GM12878 (cell line): ENCODE measurements around the gene SLC41A1. TPM values are rescaled to one million over a fixed set of nuclear protein-coding genes. Genes with fewer than 3 reads are reported as not detected.

Experiments
- ATAC-seq: fragments of 200-7000 bp; cut with Tn5 transposase; 3 replicates; pipeline ENCODE4 v1.9.1; 2020; ENCODE audit warnings: mild to moderate bottlenecking, moderate library complexity
- Bru-seq: library from RNA; stranded (reverse); fragments of 400-500 nt; gene quantifications from one replicate; lab custom pipeline; 2021; lab: Mats Ljungman, UMichigan
- BruChase-seq, 2 experiments: library from RNA; stranded (reverse); fragments of 400-500 nt; gene quantifications; one replicate each; lab custom pipeline; 2021; lab: Mats Ljungman, UMichigan
- BruUV-seq: library from RNA; stranded (reverse); fragments of 400-500 nt; replicated peaks from 2 replicates; lab custom pipeline; 2021; lab: Mats Ljungman, UMichigan
- CTCF ChIA-PET: fragments of 300-600 bp; sonication (Branson Sonifier 250); formaldehyde crosslinking; extraction: SDS; loops from one replicate; lab custom pipeline; 2021; ENCODE audit warnings: inconsistent platforms; lab: Yijun Ruan, JAX
- POLR2A ChIA-PET: fragments of 350-600 bp; formaldehyde crosslinking; extraction: SDS; loops from one replicate; lab custom pipeline; 2021; ENCODE audit warnings: inconsistent platforms; lab: Charles Lee
- RAD21 ChIA-PET: fragments of 300-600 bp; sonication (Branson Sonifier 250); formaldehyde crosslinking; loops from one replicate; lab custom pipeline; 2023; ENCODE audit warnings: antibody characterized with exemption; ENCODE audit not compliant: unreplicated experiment; lab: Charles Lee
- SMC1A ChIA-PET: fragments of 300-600 bp; sonication (Branson Sonifier 250); formaldehyde crosslinking; loops from one replicate; lab custom pipeline; 2023; ENCODE audit not compliant: unreplicated experiment, uncharacterized antibody; lab: Charles Lee
- DNase-seq: peaks from one replicate; pipeline ENCODE4 v3.0.0-alpha.2; 2011; ENCODE audit warnings: low read depth, low spot score
- FAIRE-seq: peaks from 3 replicates; lab custom pipeline; 2011; peaks lifted over from hg19 to GRCh38; lab: Jason Lieb, UNC
- H2AFZ ChIP-seq: 2 replicates; pipeline ENCODE4 v1.6.0; 2011; ENCODE audit warnings: low read depth, low read length, control low read depth; ENCODE audit not compliant: control insufficient read depth
- H3K27ac ChIP-seq: 2 replicates; pipeline ENCODE4 v1.5.1; 2011; ENCODE audit warnings: control low read depth; ENCODE audit not compliant: control insufficient read depth, insufficient read depth
- H3K27me3 ChIP-seq, 2 experiments: replicated peaks in 1 of 2; 2 replicates each; pipeline versions ENCODE4 v1.6.0 to v1.6.1; 2011; ENCODE audit warnings: low read length in 1 of 2; ENCODE audit not compliant: control insufficient read depth in 2 of 2, insufficient read depth in 2 of 2
- H3K36me3 ChIP-seq, 2 experiments: 2 replicates each; pipeline ENCODE4 v1.5.1; 2011; ENCODE audit warnings: low read length in 1 of 2; ENCODE audit not compliant: control insufficient read depth in 2 of 2, insufficient read depth in 2 of 2
- H3K4me1 ChIP-seq: 2 replicates; pipeline ENCODE4 v1.6.1; 2011; ENCODE audit warnings: mild to moderate bottlenecking, low read length, moderate library complexity, mixed read lengths; ENCODE audit not compliant: control insufficient read depth, insufficient read depth
- H3K4me2 ChIP-seq: 2 replicates; pipeline ENCODE4 v1.6.0; 2011; ENCODE audit warnings: control low read depth; ENCODE audit not compliant: control insufficient read depth, insufficient read depth
- H3K4me3 ChIP-seq: fragments of 200-600 bp; sonication (generic); 2 replicates; pipeline ENCODE4 v1.5.1; 2016
- H3K79me2 ChIP-seq: 2 replicates; pipeline ENCODE4 v1.6.0; 2011; ENCODE audit warnings: low read length; ENCODE audit not compliant: control insufficient read depth, insufficient read depth
- H3K9ac ChIP-seq: 2 replicates; pipeline ENCODE4 v1.8.0; 2011; ENCODE audit warnings: low read length, control low read depth, mixed read lengths; ENCODE audit not compliant: control insufficient read depth, insufficient read depth
- H3K9me3 ChIP-seq: replicated peaks from 3 replicates; pipeline ENCODE4 v1.5.1; 2011; ENCODE audit warnings: mild to moderate bottlenecking, low read length; ENCODE audit not compliant: control insufficient read depth, insufficient read depth
- H4K20me1 ChIP-seq: 2 replicates; pipeline ENCODE4 v1.6.0; 2011; ENCODE audit not compliant: control insufficient read depth, insufficient read depth
- BHLHE40 ChIP-seq, 2 experiments: fragments of 450-650 bp in 1 of 2; IDR thresholded peaks; 2 replicates each; pipeline ENCODE4 v1.6.1; 2011 to 2017; ENCODE audit warnings: low read depth in 2 of 2, borderline replicate concordance in 1 of 2, improper control_type of control experiment in 1 of 2, low read length in 1 of 2, mild to moderate bottlenecking in 1 of 2
- BMI1 ChIP-seq: fragments of 450-650 bp; IDR thresholded peaks from 2 replicates; pipeline ENCODE4 v1.6.1; 2016; ENCODE audit warnings: mild to moderate bottlenecking, moderate library complexity, borderline replicate concordance
- CHD1 ChIP-seq: IDR thresholded peaks from 2 replicates; pipeline ENCODE4 v1.6.1; 2012; ENCODE audit warnings: low read depth, low read length, improper control_type of control experiment
- CHD2 ChIP-seq: IDR thresholded peaks from 2 replicates; pipeline ENCODE4 v1.6.1; 2011; ENCODE audit warnings: low read depth, low read length, improper control_type of control experiment, borderline replicate concordance
- EED ChIP-seq: sonication (generic); IDR thresholded peaks from 2 replicates; pipeline ENCODE4 v1.6.1; 2016; ENCODE audit warnings: antibody characterized with exemption, low read depth
- HDGF ChIP-seq: fragments of 450-650 bp; IDR thresholded peaks from 2 replicates; pipeline ENCODE4 v1.6.1; 2016; ENCODE audit warnings: antibody characterized with exemption
- MEF2B ChIP-seq: fragments of 450-650 bp; IDR thresholded peaks from 2 replicates; pipeline ENCODE4 v1.6.1; 2018; ENCODE audit warnings: mild to moderate bottlenecking, moderate library complexity; ENCODE audit not compliant: partially characterized antibody, poor library complexity, severe bottlenecking
- NFYB ChIP-seq: IDR thresholded peaks from 2 replicates; pipeline ENCODE4 v1.6.1; 2011; ENCODE audit warnings: low read depth, mild to moderate bottlenecking, low read length, improper control_type of control experiment, moderate library complexity; ENCODE audit not compliant: insufficient read depth
- POLR2AphosphoS2 ChIP-seq: IDR thresholded peaks from 2 replicates; pipeline ENCODE4 v1.6.1; 2011; ENCODE audit warnings: low read depth, mild to moderate bottlenecking, low read length, improper control_type of control experiment, moderate library complexity
- SP1 ChIP-seq: IDR thresholded peaks from one replicate; pipeline ENCODE4 v1.6.1; 2011; ENCODE audit warnings: low read depth, low read length
- YY1 ChIP-seq: IDR thresholded peaks from 2 replicates; pipeline ENCODE4 v1.6.1; 2011; ENCODE audit warnings: low read depth, mild to moderate bottlenecking, low read length
- WGBS: methylation state at CpG from one replicate; pipeline ENCODE4 v1.1.6; 2016; ENCODE audit warnings: low lambda C conversion rate; ENCODE audit not compliant: insufficient replicate concordance, insufficient coverage; ENCODE audit errors: missing lambda C conversion rate; 5-methylcytosine and 5-hydroxymethylcytosine counted together
- in situ Hi-C: fragments of 300-500 bp; cut with MboI; formaldehyde crosslinking; loops from 9 replicates; pipeline ENCODE4 v1.14.3; 2018; ENCODE audit warnings: mixed read lengths
- intact Hi-C: fragments of 100-400 bp; cut with micrococcal nuclease; formaldehyde crosslinking; loops from one replicate; pipeline ENCODE4 v1.14.2; 2022; ENCODE audit not compliant: unreplicated experiment
- long read RNA-seq, 2 experiments: library from polyadenylated mRNA; unstranded; transcript quantifications; one replicate each; pipeline ENCODE4 v2.0.0, GENCODE V29; 2019 to 2020
- polyA minus RNA-seq, 3 experiments: library from RNA; depleted of rRNA, polyadenylated mRNA; stranded (reverse); fragments of >200 nt; gene quantifications; 2 replicates each; pipeline ENCODE4 v1.2.3, GENCODE V29; 2011
- polyA plus RNA-seq, 11 experiments: library from polyadenylated mRNA; depleted of rRNA in 4 of 11; unstranded in 6 of 11; stranded (reverse) in 5 of 11; fragments of >200 nt; fragmentation: Nextera tagmentation in 4 of 11; fragmentation: Illumina TruSeq in 1 of 11; extraction: Ambion mirVana in 4 of 11; extraction: Trizol in 1 of 11; gene quantifications; 1 replicate in 1 of 11; 2 replicates in 10 of 11; pipeline versions ENCODE4 v1.2.1 to v1.2.3, GENCODE V29; 2011 to 2016; ENCODE audit warnings: inconsistent platforms in 2 of 11, missing spikeins in 2 of 11, low read depth in 1 of 11
- total RNA-seq, 4 experiments: library from RNA; depleted of rRNA in 3 of 4; stranded (reverse); fragments of >200 nt in 3 of 4; fragmentation: Illumina TruSeq in 1 of 4; extraction: Trizol in 1 of 4; gene quantifications; 2 replicates each; pipeline versions ENCODE4 v1.2.1 to v1.2.3, GENCODE V29; 2013 to 2021
- TF ChIP-seq, protein P1 (sequence below): IDR thresholded peaks from 2 replicates; pipeline ENCODE4 v1.6.1; 2011; ENCODE audit warnings: borderline replicate concordance, low read depth, mild to moderate bottlenecking, moderate library complexity, low read length; ENCODE audit not compliant: insufficient read depth, poor library complexity, severe bottlenecking
- TF ChIP-seq, protein P2 (sequence below): fragments of 150-350 bp; IDR thresholded peaks from 2 replicates; pipeline ENCODE4 v1.6.1; 2016; ENCODE audit warnings: low read depth, low read length

SLC41A1 gene
- total RNA-seq (2013; cell fraction: nucleolus; rRNA removed), result 1.5 TPM in 2 replicates
- total RNA-seq (2014; rRNA removed), result 0.22 and 0.45 TPM in 2 replicates
- total RNA-seq (2014; rRNA removed; fragmentation: Illumina TruSeq; extraction: Trizol), result 0.22 and 0.28 TPM in 2 replicates
- total RNA-seq (2021), result 0.40 and 0.69 TPM in 2 replicates
- 1.0 TPM for polyA plus RNA-seq (2011; ENCODE audit: low read depth)
- polyA plus RNA-seq (2011; rRNA removed), result 10.6 and 11.3 TPM in 2 replicates
- 7.6 and 10.4 TPM in 2 replicates for polyA plus RNA-seq (2011; cell fraction: cytosol; rRNA removed)
- polyA plus RNA-seq (2011; cell fraction: nucleus; rRNA removed), result 15.7 and 18.2 TPM in 2 replicates
- 1.1 and 1.5 TPM in 2 replicates for polyA plus RNA-seq (2012)
- 0.48 and 0.71 TPM in 2 replicates for polyA plus RNA-seq (2014; fragmentation: Illumina TruSeq; extraction: Trizol)
- polyA plus RNA-seq (2014; fragmentation: Nextera tagmentation; extraction: Ambion mirVana), result under 1 TPM; 0.13 to 0.15 TPM
- 0.36 and 0.40 TPM in 2 replicates for polyA plus RNA-seq (2014; rRNA removed)
- under 1 TPM; 0.24 to 0.96 TPM for polyA plus RNA-seq (2016; fragmentation: Nextera tagmentation; extraction: Ambion mirVana)
- 5.4 and 6.6 TPM in 2 replicates for polyA minus RNA-seq (2011; rRNA and poly(A)+ RNA removed)
- polyA minus RNA-seq (2011; cell fraction: cytosol; rRNA and poly(A)+ RNA removed), result 2.3 and 2.9 TPM in 2 replicates
- 3.6 and 4.0 TPM in 2 replicates for polyA minus RNA-seq (2011; cell fraction: nucleus; rRNA and poly(A)+ RNA removed)
- percentile 57 among the genes with signal in this experiment for Bru-seq, nascent RNA
- BruChase-seq, experiment 1, labeled RNA remaining after a 6-hour chase, result percentile 63 among the genes with signal in this experiment
- BruChase-seq, experiment 2, labeled RNA remaining after a 2-hour chase, result percentile 65 among the genes with signal in this experiment
- long read RNA-seq, experiment 1, partial matches to known transcripts, result 0 of 1 reads
- long read RNA-seq, experiment 1, other reads (novel, unspliced or antisense), result 1 of 1 reads
- long read RNA-seq, experiment 2, partial matches to known transcripts, result 0 of 1 reads
- long read RNA-seq, experiment 2, other reads (novel, unspliced or antisense), result 1 of 1 reads

DNA sequence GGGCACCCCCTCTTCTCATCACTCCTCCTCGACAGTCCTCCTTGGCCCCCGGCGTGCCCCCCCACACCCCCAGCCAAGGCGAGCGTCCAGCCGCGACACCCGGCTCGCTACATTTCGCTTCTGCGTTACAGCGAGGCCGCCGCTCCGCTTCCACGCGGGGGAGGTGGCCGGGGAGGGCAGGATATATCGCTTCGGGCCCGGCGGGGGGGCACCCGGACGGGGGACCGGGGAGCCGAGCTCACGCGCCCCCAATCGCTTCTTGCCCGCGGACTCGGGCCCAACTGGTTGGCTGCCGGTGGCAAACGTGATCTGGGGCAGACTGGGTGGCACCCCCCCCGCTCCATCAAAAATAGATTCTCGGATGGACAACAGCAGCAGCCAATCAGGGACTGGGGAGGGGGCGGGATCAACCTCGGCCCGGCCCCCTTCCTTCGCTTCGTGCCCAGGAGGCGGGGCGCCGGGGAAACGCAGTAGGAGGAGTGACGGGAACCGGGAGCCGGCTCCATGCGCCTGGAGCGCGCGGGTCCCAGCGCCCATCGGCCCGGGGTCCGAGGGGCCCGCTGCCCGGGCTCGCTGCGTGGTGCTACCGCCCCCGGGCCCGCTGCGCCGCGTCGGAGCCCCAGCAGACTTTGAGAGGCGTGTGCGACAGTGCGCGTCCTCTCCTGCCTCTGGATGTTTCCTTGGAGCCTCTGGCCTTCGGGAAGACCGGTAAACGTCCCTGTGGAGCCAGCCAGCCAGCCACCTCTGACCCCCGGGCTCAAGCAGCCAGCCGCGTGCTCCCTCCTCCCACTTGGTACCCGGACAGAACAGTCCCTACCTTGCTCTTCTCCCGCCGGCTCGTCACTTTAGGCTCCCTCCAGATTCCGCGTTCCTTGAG is at the start of gene SLC41A1:
Gene SLC41A1 (minus strand): TSS at position 321 of the 877 bp plus-strand sequence. CDS start 2,757 bp downstream, outside the sequence.
- Histone ChIP-seq H3K9me3 (no peaks in the 10 kb centered on the region), H3K27ac (no peak within 1 kb of the TSS), H3K79me2 (no peaks in the 10 kb centered on the region), H3K36me3 (no peaks in the 10 kb centered on the region), H3K9ac (peak within 1 kb of the TSS; percentile 58), H3K27me3 (peaks cover 2 to 10% of the 10 kb centered on the region in 2 experiments; a peak in 2 of 4 replicates), H3K4me2 (peak within 1 kb of the TSS; percentile 96), H3K4me3 (peak within 1 kb of the TSS; percentile 63), H4K20me1 (no peaks in the 10 kb centered on the region), H2AFZ (peak within 1 kb of the TSS; percentile 81), H3K4me1 (peaks cover 6% of the 10 kb centered on the region)
- in situ Hi-C loops (no loop called here), intact Hi-C loops (loop anchor here (5.0 kb wide), 2 partner anchors 49 to 104 kb away; no protein-coding TSS in a partner anchor)
- 1% methylated on average over 55 of the region's 83 CpGs for WGBS
- BruUV-seq, result no TSS peak
- DNase-seq, result peak; percentile 63
- FAIRE-seq, result no peak
- CTCF ChIA-PET, result no interaction called here
- RAD21 ChIA-PET, result interaction anchor here (0.9 kb wide), 1 partner anchor 22 kb away, joined by 3 read pairs; no protein-coding TSS in a partner anchor
- POLR2A ChIA-PET, result interaction anchor here (0.5 to 1.8 kb wide), 2 partner anchors 13 to 41 kb away, joined by 3 to 7 read pairs; no protein-coding TSS in a partner anchor
- SMC1A ChIA-PET, result interaction anchor here (1.7 kb wide), 1 partner anchor 19 kb away, joined by 4 read pairs; no protein-coding TSS in a partner anchor
- ATAC-seq, result peak; percentile 96
- TF ChIP-seq MEF2B (peak; percentile 60), BHLHE40 (IDR thresholded peaks at IDR 0.05; ENCODE audit: borderline replicate concordance in 1 of 2, low read depth in 2 of 2, low read length in 1 of 2) (peak; percentile 95 to 97), HDGF (no peak), CHD1 (0 out of 2 replicates have a peak, but pooled peaks have one; percentile 32), BMI1 (no peak), CHD2 (peak; percentile 68; the same call in 1 of the 2 replicates), YY1 (0 out of 2 replicates have a peak, but pooled peaks have one; percentile 3), POLR2AphosphoS2 (no peak), SP1 (peak; percentile 79), NFYB (peak; percentile 90), EED (no peak)
- TF ChIP-seq, protein P1, sequence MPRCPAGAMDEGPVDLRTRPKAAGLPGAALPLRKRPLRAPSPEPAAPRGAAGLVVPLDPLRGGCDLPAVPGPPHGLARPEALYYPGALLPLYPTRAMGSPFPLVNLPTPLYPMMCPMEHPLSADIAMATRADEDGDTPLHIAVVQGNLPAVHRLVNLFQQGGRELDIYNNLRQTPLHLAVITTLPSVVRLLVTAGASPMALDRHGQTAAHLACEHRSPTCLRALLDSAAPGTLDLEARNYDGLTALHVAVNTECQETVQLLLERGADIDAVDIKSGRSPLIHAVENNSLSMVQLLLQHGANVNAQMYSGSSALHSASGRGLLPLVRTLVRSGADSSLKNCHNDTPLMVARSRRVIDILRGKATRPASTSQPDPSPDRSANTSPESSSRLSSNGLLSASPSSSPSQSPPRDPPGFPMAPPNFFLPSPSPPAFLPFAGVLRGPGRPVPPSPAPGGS, result no peak
- TF ChIP-seq, protein P2, sequence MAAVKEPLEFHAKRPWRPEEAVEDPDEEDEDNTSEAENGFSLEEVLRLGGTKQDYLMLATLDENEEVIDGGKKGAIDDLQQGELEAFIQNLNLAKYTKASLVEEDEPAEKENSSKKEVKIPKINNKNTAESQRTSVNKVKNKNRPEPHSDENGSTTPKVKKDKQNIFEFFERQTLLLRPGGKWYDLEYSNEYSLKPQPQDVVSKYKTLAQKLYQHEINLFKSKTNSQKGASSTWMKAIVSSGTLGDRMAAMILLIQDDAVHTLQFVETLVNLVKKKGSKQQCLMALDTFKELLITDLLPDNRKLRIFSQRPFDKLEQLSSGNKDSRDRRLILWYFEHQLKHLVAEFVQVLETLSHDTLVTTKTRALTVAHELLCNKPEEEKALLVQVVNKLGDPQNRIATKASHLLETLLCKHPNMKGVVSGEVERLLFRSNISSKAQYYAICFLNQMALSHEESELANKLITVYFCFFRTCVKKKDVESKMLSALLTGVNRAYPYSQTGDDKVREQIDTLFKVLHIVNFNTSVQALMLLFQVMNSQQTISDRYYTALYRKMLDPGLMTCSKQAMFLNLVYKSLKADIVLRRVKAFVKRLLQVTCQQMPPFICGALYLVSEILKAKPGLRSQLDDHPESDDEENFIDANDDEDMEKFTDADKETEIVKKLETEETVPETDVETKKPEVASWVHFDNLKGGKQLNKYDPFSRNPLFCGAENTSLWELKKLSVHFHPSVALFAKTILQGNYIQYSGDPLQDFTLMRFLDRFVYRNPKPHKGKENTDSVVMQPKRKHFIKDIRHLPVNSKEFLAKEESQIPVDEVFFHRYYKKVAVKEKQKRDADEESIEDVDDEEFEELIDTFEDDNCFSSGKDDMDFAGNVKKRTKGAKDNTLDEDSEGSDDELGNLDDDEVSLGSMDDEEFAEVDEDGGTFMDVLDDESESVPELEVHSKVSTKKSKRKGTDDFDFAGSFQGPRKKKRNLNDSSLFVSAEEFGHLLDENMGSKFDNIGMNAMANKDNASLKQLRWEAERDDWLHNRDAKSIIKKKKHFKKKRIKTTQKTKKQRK, result no peak
